Measurements from ENCODE around the gene NGEF.

GRCh38 chr2:232831496-232831895 lies 181.6 kb downstream of the NGEF start:
- TF ChIP-seq EZH2 (IDR thresholded peaks at IDR 0.05; ENCODE audit: low read length, unreplicated experiment) (no peak), EZH2phosphoT487 (IDR thresholded peaks at IDR 0.05; ENCODE audit: borderline replicate concordance, low read length) (no peak)
- TF ChIP-seq, protein P1, sequence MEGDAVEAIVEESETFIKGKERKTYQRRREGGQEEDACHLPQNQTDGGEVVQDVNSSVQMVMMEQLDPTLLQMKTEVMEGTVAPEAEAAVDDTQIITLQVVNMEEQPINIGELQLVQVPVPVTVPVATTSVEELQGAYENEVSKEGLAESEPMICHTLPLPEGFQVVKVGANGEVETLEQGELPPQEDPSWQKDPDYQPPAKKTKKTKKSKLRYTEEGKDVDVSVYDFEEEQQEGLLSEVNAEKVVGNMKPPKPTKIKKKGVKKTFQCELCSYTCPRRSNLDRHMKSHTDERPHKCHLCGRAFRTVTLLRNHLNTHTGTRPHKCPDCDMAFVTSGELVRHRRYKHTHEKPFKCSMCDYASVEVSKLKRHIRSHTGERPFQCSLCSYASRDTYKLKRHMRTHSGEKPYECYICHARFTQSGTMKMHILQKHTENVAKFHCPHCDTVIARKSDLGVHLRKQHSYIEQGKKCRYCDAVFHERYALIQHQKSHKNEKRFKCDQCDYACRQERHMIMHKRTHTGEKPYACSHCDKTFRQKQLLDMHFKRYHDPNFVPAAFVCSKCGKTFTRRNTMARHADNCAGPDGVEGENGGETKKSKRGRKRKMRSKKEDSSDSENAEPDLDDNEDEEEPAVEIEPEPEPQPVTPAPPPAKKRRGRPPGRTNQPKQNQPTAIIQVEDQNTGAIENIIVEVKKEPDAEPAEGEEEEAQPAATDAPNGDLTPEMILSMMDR (conservative IDR thresholded peaks at IDR 0.05; ENCODE audit: low read depth, low read length): no peak
